NCI-H2196 treated with DMSO at 0.1 percent for 48 hours (cell line): ENCODE measurements around the gene ZNF205.

Source experiments
- DNase-seq: peaks from one replicate; lab custom pipeline; 2025; ENCODE audit not compliant: unreplicated experiment; lab: John Stamatoyannopoulos, UW

ZNF205 gene

DNA sequence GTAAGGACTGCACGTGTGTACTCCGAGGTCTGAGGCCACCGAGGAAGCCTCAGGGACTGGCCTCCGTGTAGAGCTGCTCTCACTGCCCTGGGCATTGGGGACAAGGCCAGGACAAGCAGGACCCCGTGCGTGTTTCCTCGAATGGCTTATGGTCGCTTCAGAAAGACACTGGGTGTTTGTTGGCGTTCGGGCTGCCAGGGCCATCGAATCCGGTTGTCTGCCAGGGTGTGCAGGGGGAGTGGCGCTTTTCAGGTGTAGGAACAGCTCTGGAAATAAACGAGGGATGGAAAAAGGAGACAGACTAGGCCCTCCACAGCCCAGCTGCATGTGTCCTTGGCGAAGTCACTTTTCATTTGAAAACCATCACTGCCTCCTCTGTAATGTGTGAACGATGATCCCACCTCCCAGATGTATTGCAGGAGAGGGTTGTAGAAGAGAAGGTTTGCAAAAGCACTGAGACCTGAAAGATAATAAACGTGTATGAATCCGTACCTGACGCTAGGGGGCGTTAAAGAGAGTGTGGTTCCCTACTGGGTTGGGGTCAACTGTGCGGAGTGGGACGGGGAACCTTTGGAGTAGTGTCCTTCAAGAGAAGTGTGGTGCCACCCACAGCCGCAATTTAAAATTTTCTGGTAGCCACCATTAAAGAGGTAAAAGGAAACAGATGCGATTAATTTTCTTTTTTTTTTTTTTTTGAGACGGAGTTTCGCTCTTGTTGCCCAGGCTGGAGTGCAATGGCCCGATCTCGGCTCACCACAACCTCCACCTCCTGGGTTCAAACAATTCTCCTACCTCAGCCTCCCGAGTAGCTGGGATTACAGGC, 11.2 kb upstream of the ZNF205 start:
- no peak for DNase-seq

DNA sequence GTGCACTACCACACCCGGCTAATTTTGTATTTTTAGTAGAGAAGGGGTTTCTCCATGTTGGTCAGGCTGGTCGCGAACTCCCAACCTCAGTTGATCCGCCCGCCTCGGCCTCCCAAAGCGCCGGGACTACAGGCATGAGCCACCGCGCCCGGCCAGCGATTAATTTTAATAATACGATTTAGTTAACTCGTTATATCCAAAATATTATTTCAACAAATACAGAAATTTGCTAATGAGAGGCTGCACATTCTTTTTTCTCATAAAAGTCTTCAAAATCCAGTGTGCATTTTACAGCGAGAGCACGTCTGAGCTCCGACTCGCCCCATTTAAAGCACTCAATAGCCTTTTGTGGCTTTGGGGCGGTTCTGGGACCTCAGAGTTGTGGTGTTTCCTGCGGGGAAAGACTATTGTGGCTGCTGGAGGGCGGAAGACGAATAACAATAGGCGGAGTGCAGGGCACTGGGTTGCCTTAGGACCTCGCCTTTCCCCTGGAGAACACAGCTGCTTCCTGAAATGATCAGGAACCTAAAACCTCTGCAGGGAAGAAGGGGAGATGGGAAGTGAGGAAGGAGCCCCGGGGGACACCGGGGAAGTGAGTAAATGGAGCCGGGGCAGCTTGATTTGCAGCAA, 10.4 kb upstream of the ZNF205 start:
- DNase-seq = no peak

DNA sequence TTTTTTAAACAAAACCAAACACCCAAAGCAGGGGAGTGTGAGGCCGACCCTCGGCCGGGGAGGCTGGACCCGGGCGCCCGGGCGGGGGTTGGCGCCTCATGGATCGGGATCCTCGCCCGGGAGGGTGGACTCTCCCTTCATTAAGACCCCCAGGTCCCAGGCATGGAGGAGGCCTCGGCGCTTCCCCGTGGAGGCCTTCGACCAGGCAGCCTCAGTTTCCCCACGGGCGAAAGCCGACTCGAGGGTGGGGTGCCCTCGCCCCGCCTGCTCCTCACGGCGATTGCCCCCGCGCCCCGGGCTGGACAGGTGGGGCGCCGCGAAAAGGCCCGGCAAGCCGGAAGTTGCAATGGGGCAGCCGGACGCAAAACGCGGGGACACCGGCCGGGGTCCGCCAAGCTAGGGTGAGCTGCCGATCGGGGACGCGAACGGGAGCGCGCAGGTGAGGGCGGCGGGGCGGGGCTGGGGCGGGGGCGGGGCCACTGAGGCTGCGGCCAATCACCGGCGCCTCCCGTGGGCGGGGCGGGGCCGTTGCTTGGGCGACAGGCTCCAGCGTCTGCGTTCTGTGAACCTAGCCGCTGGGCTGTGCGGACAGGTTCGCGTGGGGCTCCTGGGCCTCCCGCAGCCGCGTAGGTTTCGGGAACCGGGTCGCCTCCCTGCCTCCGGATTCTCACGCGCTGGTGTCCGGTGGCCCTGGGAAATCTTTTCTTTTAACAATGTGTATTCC, 6.0 kb upstream of the ZNF205 start:
- DNase-seq = peak; percentile 98

DNA sequence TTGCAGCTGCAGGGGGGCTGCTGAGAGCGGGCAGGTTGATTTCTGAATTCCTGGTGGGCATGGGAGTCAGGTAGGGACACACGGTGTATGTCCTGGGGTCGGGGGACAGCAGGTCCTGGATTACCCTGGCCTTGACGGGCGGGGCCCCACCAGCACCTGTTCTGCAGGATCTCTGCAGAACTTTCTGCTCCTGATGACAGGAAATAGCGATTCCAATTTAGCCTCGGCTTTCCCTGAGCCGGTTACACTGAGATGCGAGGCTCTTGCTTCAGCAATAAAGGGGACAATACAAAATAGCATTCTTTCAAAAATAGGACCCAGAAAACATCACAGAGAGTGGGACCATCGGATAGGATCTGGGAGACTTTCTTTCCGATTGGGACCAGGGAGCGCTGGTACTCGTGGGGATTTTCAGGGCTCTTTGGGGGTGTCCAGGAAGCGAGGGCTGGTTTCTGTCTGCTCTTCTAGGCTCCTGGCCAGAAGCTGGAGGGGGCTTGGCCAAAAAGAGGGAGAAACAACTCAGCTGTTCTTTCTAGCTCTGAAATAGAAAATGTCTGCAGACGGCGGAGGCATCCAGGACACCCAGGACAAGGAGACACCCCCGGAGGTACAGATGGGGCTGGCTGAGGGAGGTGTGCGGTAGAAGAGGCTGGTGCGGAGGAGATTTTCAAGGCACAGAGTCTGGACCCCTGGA, 642 bp downstream of the ZNF205 start:
- DNase-seq = no peak

DNA sequence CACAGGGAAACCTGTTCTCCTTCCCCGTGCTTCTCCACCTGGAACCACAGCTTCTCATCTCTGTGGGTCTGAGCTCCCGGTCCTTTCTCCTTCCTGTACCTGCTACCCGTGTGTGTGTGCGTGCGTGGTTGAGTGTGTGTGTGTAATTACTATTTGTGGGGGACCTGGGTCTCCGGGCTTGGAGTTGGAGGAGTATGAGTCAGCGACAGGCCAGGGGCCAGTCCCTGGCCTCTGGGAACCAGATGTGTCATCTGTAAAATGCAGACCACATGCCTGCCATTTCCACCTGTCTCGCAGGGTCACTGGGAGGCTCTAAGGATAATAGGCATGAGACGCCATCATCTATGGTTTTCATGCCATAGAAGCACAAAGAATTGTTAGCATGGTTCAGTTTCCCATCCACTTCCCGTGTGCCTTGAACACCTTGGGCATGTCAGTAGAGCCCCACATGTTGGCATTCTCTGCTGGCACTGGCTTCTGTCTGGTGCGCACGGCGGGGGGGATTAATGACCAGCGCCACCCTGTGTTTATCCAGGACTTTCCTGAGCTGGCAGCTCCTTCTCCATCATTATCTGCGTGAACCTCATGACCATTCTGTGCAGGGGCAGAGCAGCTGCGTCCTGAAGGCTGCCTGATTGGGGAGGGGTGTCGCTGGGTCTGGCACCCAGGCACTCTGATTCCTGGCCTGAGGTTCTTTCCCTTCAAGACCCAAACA, 1.5 kb downstream of the ZNF205 start:
- no peak for DNase-seq

DNA sequence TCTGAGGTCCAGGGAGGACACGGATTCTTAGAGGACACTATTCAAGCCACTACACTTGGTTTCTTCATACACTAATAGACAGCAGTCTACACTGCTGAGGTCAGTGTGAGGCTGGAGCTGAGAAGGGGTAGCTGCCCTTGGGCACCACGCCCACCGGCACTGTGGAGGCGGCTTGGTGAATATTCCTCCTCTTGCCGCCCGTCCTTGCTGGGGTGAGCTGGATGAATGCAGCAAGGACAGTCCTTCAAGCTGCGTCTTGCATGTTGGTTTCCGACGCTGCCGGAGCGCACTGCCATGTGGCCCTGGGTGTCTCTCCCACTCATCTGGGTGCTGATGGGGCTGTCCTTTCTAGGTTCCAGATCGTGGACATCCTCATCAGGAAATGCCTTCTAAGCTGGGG, 2.6 kb downstream of the ZNF205 start:
- DNase-seq = no peak

DNA sequence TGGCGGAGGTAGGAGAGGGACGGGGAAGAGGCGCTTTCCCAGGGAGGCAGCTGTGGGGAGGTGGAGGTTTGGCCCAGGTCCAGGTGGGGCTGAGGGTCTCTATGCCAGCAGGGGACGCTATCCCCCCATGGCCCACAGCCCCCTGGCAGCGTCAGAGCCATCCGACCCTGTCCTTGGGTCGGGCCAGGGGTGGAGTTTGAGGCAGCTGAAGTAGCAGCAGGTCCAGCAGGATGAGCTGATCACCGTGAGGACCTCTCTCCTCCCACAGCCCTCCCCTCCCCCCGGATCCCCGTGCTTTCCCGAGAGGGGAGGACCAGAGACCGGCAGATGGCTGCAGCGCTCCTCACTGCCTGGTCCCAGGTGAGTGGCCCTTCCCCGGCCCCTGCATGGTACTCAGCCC, 3.2 kb downstream of the ZNF205 start:
- DNase-seq = no peak

DNA sequence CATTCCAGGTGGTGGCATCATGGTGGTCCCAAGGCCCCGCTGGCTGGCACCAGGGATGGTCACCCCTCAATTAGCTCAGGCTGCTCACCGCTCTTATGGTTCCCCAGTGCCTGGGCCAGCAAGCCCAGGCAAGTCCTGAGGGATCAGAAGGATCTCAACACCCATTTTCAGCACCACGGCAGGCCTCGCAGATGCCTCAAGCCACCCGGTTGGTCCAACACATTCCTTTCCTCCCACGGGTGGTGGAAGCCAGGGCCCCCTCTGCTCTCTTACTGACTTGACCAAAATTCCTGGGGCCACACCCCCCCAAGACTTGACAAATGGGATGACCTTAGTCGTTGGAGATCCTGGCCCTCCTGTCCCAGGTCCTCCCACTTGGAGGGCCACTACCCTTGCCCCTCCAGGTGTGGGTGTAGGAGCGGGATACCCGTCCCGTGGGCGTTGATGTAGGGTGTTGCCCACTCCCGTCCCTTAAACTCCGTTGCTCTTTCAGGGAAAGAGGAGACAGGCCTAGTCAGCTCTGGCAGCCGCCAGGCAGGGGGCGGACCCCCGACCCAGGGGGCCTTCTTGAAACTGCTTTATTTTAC, 5.9 kb downstream of the ZNF205 start:
- DNase-seq = no peak

DNA sequence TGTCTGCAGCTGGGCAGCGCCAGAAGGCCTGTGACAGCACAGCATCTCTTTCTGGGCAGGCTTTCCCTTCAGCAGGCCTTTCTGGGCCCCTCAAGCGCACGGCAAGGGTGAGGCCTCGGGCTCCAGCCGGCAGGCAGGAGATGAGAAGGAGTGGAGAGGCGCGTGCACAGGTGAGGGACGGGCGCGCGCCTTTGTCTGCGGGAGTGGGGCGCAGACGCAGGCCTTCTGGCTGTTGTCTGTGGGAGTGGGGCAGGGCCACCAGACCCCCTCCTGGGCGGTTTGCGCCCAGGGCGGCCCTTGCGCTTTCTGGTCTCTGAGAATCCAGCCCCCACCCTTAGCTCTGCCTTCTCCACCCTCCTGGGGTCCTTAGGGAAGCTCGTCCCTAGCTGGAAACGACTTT, 6.5 kb downstream of the ZNF205 start:
- DNase-seq = no peak

DNA sequence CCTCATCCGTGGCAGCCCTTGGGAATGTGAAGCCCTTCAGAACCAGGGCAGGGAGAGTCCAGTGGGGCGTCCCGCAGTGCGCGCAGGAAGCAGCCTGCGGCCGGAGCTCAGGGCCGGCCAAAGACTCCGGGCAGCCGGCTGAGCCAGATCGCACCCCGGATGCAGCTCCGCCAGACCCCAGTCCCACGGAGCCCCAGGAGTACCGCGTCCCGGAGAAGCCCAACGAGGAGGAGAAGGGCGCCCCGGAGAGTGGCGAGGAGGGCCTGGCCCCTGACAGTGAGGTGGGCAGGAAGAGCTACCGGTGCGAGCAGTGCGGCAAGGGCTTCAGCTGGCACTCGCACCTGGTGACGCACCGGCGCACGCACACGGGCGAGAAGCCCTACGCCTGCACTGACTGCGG, 6.9 kb downstream of the ZNF205 start:
- no peak for DNase-seq

DNA sequence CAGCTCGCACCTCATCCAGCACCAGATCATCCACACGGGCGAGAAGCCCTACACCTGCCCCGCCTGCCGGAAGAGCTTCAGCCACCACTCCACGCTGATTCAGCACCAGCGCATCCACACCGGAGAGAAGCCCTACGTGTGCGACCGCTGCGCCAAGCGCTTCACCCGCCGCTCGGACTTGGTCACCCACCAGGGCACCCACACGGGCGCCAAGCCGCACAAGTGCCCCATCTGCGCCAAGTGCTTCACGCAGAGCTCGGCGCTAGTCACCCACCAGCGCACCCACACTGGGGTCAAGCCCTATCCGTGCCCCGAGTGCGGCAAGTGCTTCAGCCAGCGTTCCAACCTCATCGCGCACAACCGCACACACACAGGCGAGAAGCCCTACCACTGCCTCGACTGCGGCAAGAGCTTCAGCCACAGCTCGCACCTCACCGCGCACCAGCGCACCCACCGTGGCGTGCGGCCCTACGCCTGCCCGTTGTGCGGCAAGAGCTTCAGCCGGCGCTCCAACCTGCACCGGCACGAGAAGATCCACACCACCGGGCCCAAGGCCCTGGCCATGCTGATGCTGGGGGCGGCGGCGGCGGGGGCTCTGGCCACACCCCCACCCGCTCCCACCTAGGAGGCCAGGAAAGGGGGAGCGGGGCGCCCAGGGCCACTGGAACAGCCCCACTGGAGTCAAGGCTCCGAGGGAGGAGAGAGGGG, 7.5 kb downstream of the ZNF205 start:
- DNase-seq = no peak

DNA sequence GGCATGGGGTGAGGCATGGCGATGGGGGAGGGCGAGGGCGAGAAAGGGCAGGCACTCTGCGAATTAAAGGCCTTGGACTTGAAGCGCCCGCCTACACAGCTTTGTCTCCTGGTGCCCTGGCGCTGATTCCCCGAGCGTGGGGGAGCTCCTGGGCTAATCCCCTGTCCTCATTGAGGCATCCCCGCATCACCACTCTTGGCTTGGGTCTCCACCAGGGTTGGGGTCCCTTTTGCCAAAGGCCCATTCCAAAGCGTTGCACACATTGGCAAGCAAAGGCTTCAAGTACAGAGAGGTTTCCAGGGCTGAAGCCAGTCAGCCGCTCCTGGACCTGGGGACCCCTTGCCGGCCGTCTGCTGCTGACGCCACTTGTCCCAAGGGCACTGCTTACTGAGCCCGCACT, 8.0 kb downstream of the ZNF205 start:
- DNase-seq = no peak

DNA sequence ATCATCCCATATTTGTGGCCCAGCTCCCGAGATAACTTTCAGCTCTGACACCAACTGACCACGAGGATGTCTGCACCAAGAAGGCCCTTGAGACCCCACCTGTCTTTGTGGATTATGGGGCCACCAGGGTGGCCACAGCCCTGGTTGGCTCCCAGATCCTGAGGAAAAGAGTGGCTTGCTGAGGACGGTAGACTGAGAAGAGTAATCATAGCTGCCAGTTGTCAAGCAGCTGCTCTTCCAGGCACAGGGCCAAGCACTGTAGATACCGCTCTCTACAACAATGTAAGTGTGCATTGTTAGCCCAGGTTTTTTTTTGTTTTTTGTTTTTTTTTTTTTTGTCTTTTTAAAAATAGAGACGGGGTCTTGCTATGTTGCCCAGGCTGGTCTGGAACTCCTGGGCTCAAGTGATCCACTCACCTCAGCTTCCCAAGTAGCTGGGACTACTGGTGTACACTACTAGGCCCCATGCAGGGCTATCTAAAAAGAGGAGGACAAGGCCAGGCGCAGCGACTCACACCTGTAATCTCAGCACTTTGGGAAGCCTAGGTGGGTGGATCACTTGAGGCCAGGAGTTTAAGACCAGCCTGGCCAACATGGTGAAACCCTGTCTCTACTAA, 9.6 kb downstream of the ZNF205 start:
- DNase-seq = peak; percentile 22

DNA sequence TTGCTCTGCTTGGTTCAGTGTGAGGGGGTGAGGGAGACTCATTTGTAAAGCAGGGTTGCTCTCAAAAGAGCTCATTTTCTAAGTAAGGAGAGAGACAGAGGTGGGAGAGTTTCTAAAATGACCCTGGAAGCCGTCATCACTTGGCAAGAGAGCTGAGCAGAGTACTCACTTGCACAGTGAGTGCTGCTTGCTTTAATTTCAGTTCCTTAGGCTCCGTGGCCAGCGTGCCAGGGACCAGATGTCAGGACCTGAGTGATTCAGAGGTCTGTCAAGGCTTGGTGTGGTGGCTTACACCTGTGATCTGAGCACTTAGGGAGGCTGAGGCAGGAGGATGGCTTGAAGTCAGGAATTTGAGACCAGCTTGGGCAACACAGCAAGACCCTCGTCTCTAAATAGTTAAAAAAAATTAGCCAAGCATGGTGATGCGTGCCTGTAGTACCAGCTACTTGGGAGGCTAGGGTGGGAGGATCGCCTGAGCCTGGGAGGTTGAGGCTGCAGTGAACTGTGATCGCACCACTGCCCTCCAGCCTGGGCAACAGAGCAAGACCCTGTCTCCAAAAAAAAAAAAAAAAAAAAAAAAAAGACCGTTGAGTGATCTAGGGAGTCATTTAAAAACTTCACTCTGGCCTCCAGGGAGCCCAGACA, 10.7 kb downstream of the ZNF205 start:
- DNase-seq = no peak

DNA sequence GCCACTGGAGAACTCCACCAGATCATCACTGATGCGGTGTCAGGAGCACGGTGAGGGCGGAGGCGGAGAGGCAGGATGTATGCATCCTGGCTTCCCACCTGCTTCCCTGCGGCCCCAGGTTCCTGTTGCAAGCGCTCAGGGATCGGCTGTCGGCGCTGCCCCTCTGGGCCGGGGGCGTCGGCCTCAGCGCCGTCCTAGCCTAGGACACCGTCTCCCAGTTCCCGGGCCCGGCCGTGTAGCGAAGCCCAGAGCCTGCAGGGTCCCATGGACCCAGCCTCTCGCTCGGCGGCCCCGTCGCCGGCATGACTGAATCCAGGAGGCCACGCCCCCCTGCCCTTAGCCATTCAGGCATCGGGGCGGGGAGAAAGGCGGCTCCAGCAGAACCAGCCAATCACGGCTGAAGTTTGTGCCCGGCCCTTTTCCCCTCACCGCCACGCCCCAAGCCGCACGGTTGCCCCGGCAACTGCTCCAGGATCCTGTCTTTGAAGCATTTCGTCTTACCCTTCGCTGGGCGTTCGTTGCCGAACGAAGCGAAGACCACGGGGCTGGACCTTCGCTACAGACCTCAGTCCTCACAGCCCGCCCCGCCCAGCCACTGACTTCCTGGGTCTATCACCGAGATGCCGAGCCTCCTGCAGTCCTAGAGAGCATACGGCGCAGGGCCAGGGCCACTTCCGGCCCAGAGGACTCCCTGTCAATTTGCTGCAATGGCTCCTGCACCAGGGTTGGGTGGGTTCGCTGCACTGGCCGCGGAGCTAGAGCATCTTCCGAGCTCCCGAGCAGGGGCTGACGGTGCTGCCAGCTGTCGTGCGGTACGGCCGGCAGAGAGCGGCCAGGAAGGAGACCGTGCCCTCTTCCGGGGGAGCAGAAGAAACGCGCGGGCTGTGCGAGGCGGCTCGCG, 11.8 kb downstream of the ZNF205 start:
- DNase-seq = peak; percentile 96

DNA sequence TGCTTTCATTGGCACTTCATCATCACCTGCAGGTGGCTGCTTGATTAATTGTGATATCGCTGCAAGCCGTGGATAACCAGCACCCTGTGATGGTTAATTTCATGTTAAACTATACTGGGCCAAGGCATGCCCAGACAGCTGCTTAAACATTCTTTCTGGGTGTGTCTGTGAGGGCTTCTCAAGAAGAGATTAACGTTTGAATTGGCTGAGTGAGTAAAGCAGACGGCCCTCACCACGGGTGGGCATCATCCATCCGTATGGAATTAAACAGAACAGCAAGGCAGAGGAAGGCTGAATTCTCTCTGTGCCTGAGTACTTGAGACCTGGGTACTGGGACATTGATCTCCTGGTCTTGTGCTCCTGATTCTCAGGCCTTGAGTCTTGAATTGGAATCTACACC, 15.4 kb downstream of the ZNF205 start:
- no peak for DNase-seq

DNA sequence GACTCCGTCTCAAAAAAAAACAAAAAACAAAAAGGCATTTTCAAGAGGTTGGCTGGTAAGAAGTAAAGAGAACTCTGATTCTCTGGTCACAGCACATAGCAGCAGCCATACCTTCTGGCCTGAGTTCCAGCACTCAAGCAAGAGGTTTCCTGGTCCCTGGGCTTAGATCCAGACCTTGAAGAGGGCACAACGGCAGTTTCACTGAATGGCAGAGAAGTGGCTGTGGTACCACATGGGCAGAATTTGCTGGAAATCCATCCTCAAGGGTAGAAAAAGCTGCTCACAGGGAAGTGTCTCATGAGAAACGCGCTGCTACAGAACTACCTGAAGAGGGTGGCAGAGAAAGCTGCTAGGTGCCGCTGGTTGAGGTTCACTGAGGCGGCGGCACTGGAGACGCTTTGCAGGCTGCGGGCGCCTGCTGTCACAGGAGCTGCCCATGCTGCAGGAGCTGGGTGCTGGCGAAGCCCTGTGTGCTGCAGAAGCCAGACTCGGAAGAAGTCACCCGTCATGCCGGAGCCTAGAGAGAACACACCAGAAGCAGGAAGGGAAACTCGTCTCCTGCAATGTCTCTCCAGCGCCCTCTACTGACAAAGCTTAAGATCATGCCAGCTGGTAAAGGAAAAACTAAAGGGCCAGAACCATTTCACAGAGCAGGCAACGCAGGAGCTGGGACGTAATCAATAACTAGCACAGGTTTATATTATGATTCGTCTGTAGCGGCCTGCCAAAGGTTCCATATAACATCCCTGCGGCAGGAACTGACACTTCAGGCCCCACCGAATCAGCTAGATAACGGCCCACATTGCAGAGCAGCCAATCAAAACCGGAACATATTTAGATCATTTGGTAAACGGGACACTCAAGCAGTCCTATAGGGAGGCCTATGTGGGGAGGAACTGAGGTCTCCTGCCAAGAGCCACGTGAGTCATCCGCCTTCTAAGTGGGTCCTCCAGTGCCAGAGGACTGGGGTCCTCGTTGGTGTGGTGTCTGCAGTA, 17.0 kb downstream of the ZNF205 start:
- DNase-seq = peak; percentile 61
